Measurements from ENCODE around the gene TCF4.

DNA sequence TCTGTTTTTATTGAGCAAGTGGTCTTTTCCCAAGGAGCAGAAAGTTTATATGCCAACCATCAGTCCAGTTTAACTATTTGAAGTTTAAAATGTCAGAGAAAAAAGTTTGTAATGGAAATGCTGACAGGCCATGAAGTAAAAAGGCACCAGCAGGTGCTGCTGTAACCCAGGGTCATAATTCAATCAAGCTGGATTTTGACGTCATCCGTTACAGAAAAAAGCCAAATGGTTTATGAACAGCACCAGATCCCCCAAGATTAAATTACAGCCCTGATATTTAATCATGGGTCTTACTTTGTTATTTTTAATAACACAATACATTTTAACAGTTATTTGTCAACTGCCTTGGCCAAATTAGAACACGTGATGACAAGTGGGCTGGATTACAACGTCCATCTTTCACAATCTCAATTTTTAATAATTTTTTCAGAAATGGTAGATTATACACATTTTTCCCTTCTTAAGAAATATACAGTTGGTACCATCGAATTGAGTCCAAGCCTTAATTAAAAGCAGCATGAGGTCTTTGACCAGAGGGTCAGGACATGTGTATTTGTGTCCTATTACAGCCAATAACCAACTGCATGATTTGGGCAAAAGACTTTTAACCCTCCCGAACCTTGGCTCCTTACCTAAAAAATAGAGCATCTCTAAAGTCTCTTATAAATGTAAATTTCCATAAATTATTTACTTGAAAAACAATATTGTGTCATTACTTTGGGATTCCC, 10.0 kb downstream of the TCF4 start:
- TF ChIP-seq, protein P1, sequence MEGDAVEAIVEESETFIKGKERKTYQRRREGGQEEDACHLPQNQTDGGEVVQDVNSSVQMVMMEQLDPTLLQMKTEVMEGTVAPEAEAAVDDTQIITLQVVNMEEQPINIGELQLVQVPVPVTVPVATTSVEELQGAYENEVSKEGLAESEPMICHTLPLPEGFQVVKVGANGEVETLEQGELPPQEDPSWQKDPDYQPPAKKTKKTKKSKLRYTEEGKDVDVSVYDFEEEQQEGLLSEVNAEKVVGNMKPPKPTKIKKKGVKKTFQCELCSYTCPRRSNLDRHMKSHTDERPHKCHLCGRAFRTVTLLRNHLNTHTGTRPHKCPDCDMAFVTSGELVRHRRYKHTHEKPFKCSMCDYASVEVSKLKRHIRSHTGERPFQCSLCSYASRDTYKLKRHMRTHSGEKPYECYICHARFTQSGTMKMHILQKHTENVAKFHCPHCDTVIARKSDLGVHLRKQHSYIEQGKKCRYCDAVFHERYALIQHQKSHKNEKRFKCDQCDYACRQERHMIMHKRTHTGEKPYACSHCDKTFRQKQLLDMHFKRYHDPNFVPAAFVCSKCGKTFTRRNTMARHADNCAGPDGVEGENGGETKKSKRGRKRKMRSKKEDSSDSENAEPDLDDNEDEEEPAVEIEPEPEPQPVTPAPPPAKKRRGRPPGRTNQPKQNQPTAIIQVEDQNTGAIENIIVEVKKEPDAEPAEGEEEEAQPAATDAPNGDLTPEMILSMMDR (IDR thresholded peaks at IDR 0.05 in 8 of 11, conservative IDR thresholded peaks at IDR 0.05 in 3 of 11): no peak
- TF ChIP-seq POLR2AphosphoS5 (IDR thresholded peaks at IDR 0.05): no peak
- no peak for TF ChIP-seq POLR2A (IDR thresholded peaks at IDR 0.05)

Data from spleen (tissue), 7 donors.